Measurements from ENCODE around the gene KDM2A. TPM values are rescaled to one million over a fixed set of nuclear protein-coding genes. Genes with fewer than 3 reads are reported as not detected.

Gene KDM2A
- total RNA-seq, 1 donor = 65.9 TPM

GRCh38 chr11:67264877-67265632 is 146.0 kb downstream of the KDM2A start:
- TF ChIP-seq CTCF (IDR thresholded peaks at IDR 0.05; ENCODE audit: extremely low read depth, low read depth, low read length) = no peak
- peak; percentile 86 for DNase-seq (ENCODE audit: insufficient read length, low spot score, missing footprints)
- Histone ChIP-seq H4K20me1 (ENCODE audit: insufficient read depth, low read length) (peaks cover 29% of the 10 kb centered on the region), H3K4me1 (ENCODE audit: insufficient read depth, low read length) (peaks cover 42% of the 10 kb centered on the region), H3K4me3 (ENCODE audit: insufficient read depth, low read length) (no peak overlapping the region), H3K79me2 (ENCODE audit: insufficient read depth, low read length) (peaks cover 40% of the 10 kb centered on the region), H3K9me3 (ENCODE audit: low read depth, low read length) (no peaks in the 10 kb centered on the region), H2AFZ (ENCODE audit: low read length) (no peak overlapping the region), H3K27ac (ENCODE audit: low read depth, low read length) (no peak overlapping the region), H3K27me3 (ENCODE audit: insufficient read depth, low read length) (no peaks in the 10 kb centered on the region), H3K36me3 (ENCODE audit: insufficient read depth, low read length) (peaks cover 8% of the 10 kb centered on the region), H3K4me2 (ENCODE audit: insufficient read depth, low read length) (no peak overlapping the region)

DNA sequence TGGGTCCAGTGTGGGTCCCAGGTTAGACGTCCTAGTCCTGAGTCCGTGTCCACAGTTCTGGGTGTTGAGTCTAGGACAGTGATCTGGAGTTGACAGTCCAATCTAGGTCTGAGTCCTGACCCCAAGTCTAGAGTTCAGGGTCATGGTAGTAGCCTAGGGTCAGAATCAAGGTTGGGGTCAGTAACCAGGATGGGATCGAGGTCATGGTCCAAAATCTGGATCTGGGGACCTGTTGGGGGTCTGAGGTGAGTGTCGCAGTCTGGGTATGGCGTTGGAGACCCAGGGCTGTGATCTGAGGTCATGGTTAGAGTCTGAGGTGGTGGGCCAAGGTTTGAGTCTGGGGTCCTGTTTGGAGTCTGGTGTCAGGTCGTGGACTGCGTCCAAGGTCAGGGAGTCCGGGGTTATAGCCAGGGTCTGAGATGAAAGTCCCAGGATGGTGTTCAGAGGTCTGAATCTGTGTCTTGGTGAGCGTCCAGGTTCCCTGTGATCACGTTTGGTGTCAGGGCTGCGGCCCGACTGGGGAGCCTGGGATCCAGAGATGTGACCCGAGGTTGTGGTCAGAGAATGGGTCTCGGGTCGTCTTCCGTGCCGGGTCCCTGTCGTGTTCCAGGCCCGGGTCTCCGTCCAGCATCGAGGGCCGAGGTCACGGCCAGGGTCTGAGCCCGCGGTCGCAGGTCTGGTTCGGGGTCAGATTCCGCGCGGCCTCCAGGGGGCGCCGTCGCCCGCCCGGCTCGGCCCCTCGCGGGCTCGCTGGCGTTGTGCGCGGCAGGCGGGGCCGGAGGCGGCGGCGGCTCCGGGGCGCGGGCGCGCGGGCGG is 146.8 kb downstream of the KDM2A start:
- H2AFZ ChIP-seq (ENCODE audit: low read length) = peak overlapping the region; percentile 63
- peak overlapping the region; percentile 34 for H3K27ac ChIP-seq (ENCODE audit: low read depth, low read length)
- H3K4me2 ChIP-seq (ENCODE audit: insufficient read depth, low read length) = peak overlapping the region; percentile 70
- peak overlapping the region; percentile 59 for H3K4me3 ChIP-seq (ENCODE audit: insufficient read depth, low read length)
- peak; percentile 52 for TF ChIP-seq CTCF (IDR thresholded peaks at IDR 0.05; ENCODE audit: extremely low read depth, low read depth, low read length)
- peaks cover 50% of the 10 kb centered on the region for H3K4me1 ChIP-seq (ENCODE audit: insufficient read depth, low read length)
- H4K20me1 ChIP-seq (ENCODE audit: insufficient read depth, low read length) = peaks cover 36% of the 10 kb centered on the region
- peaks cover 8% of the 10 kb centered on the region for H3K36me3 ChIP-seq (ENCODE audit: insufficient read depth, low read length)
- H3K79me2 ChIP-seq (ENCODE audit: insufficient read depth, low read length) = peaks cover 48% of the 10 kb centered on the region
- DNase-seq (ENCODE audit: insufficient read length, low spot score, missing footprints) = peak; percentile 99
- H3K9me3 ChIP-seq (ENCODE audit: low read depth, low read length) = no peaks in the 10 kb centered on the region
- no peaks in the 10 kb centered on the region for H3K27me3 ChIP-seq (ENCODE audit: insufficient read depth, low read length)

- H3K79me2 ChIP-seq (ENCODE audit: insufficient read depth, low read length) = peaks cover 55% of the 10 kb centered on the region
- H3K4me1 ChIP-seq (ENCODE audit: insufficient read depth, low read length) = peaks cover 53% of the 10 kb centered on the region
- DNase-seq (ENCODE audit: insufficient read length, low spot score, missing footprints) = peak; percentile 99
- peaks cover 44% of the 10 kb centered on the region for H4K20me1 ChIP-seq (ENCODE audit: insufficient read depth, low read length)
- no peaks in the 10 kb centered on the region for H3K27me3 ChIP-seq (ENCODE audit: insufficient read depth, low read length)
- H3K4me3 ChIP-seq (ENCODE audit: insufficient read depth, low read length) = peak within 1 kb of the TSS; percentile 86
- H2AFZ ChIP-seq (ENCODE audit: low read length) = peak within 1 kb of the TSS; percentile 63
- H3K4me2 ChIP-seq (ENCODE audit: insufficient read depth, low read length) = peak within 1 kb of the TSS; percentile 90
- peaks cover 8% of the 10 kb centered on the region for H3K36me3 ChIP-seq (ENCODE audit: insufficient read depth, low read length)
- H3K9me3 ChIP-seq (ENCODE audit: low read depth, low read length) = no peaks in the 10 kb centered on the region
- H3K27ac ChIP-seq (ENCODE audit: low read depth, low read length) = peak within 1 kb of the TSS; percentile 34
- no peak for TF ChIP-seq CTCF (IDR thresholded peaks at IDR 0.05; ENCODE audit: extremely low read depth, low read depth, low read length)
These were observed 147.6 kb downstream of the KDM2A start, which contains the start of gene GRK2 for GRCh38 chr11:67266449-67267187. Gene GRK2, plus strand, starts transcription at chr11:67266473. Its CDS starts 227 bp downstream, at chr11:67266700.

All from osteoblast (primary cell).